Measurements from ENCODE around the gene HOXD12.

- TF ChIP-seq ZNF274 (IDR thresholded peaks at IDR 0.05; ENCODE audit: low read depth, low read length) (no peak), SUZ12 (IDR thresholded peaks at IDR 0.05; ENCODE audit: extremely low read depth, insufficient read depth, insufficient read length) (no peak), YY1 (IDR thresholded peaks at IDR 0.05; ENCODE audit: insufficient read depth, insufficient read length) (no peak)
These were observed 48.4 kb downstream of the HOXD12 start for GRCh38 chr2:176147800-176148496.

Measured in NT2/D1 (cell line).